ENCODE measurements around the gene MT1X.

DNA sequence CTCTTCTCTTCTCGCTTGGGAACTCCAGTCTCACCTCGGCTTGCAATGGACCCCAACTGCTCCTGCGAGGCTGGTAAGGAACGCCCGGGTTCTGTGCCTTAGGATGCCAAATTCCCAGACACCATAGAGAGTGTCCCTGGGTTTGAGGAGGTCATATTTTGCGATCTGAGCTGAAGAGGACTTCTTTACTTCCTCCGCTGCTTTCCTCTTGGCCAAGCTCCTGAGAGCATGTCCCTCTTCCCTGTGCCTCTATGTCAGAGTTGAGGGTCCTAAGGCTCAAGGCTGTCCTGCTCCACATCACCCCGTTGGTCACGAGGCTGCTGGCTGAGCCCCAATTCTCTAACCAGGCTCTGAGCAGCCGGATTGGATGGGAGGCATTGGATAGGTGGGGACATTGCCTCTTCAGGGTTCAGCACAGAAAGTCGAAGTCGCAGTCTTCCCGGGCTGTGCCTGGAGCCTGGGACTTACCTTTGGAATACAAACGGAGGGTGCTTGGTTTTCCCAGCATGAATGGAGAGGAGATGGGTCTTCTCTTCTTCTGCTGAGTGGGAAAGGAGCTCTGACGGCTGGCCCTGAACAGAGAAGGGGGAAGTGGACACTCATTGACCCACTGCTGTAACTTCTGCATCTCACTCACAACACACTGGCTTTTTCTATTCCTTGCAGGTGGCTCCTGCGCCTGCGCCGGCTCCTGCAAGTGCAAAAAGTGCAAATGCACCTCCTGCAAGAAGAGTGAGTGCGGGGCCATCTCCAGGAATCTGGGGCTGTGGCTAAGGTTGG is 12.2 kb upstream of the MT1X start:
- no peak for TF ChIP-seq EZH2 (IDR thresholded peaks at IDR 0.05; ENCODE audit: borderline replicate concordance, low read depth, low read length, severe bottlenecking)
- TF ChIP-seq, protein P1, sequence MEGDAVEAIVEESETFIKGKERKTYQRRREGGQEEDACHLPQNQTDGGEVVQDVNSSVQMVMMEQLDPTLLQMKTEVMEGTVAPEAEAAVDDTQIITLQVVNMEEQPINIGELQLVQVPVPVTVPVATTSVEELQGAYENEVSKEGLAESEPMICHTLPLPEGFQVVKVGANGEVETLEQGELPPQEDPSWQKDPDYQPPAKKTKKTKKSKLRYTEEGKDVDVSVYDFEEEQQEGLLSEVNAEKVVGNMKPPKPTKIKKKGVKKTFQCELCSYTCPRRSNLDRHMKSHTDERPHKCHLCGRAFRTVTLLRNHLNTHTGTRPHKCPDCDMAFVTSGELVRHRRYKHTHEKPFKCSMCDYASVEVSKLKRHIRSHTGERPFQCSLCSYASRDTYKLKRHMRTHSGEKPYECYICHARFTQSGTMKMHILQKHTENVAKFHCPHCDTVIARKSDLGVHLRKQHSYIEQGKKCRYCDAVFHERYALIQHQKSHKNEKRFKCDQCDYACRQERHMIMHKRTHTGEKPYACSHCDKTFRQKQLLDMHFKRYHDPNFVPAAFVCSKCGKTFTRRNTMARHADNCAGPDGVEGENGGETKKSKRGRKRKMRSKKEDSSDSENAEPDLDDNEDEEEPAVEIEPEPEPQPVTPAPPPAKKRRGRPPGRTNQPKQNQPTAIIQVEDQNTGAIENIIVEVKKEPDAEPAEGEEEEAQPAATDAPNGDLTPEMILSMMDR (IDR thresholded peaks at IDR 0.05; ENCODE audit: borderline replicate concordance, extremely low read depth, low read length, poor library complexity, severe bottlenecking) = no peak
